ENCODE data around the gene ZNF443. TPM values are rescaled to one million over a fixed set of nuclear protein-coding genes. Genes with fewer than 3 reads are reported as not detected.

The ZNF443 gene
- total and polyA plus RNA-seq, 9 of the 15 experiments (the other 6 are each of a cell fraction or from before 2014, with no cell fraction given): 1.5 to 4.9 (median 2.8) TPM

GRCh38 chr19:12411893-12412292 is 28.9 kb downstream of the ZNF443 start (continued):
- TF ChIP-seq HDAC1 (IDR thresholded peaks at IDR 0.05): peak in 1 of 2 experiments; percentile 35; a peak in 1 of 4 replicates
- peak; percentile 58; the same call in 1 of the 2 replicates for TF ChIP-seq ATF7 (IDR thresholded peaks at IDR 0.05)
- peak; percentile 49 for TF ChIP-seq MYC (IDR thresholded peaks at IDR 0.05; ENCODE audit: low read depth, low read length)
- no peak for TF ChIP-seq MYC (CRISPR knock-in tag; IDR thresholded peaks at IDR 0.05; ENCODE audit: borderline replicate concordance, low read depth)

- Histone ChIP-seq H2AFZ (ENCODE audit: low read depth, low read length) (peak within 1 kb of the TSS; percentile 95), H3K36me3 (ENCODE audit: control insufficient read depth, insufficient read depth, low read length) (no peaks in the 10 kb centered on the region), H4K20me1 (replicated peaks; ENCODE audit: control insufficient read depth, insufficient read depth, low read length) (no peaks in the 10 kb centered on the region), H3K9me1 (ENCODE audit: control insufficient read depth, insufficient read depth, low read length) (no peaks in the 10 kb centered on the region), H3K9ac (ENCODE audit: insufficient read depth in 1 of 2, low read depth in 2 of 2, low read length in 2 of 2) (peak within 1 kb of the TSS; percentile 68 to 97), H3K4me1 (replicated peaks in 1 of 2; ENCODE audit: control insufficient read depth in 2 of 2, insufficient read depth in 2 of 2, low read length in 2 of 2) (peaks cover 4 to 12% of the 10 kb centered on the region in 2 experiments; a peak in 2 of 5 replicates), H3K4me3 (peak within 1 kb of the TSS; percentile 71), H3K79me2 (ENCODE audit: control insufficient read depth, insufficient read depth, low read length) (peaks cover 11% of the 10 kb centered on the region; the same call in 2 of the 3 replicates), H3K4me2 (ENCODE audit: insufficient read depth, low read length) (peak within 1 kb of the TSS; percentile 79), H3K9me3 (replicated peaks; ENCODE audit: control insufficient read depth, insufficient read depth, low read depth, low read length) (no peaks in the 10 kb centered on the region), H3K27ac (ENCODE audit: extremely low read depth, low read depth, low read length) (peak within 1 kb of the TSS; percentile 70), H3K27me3 (ENCODE audit: control insufficient read depth in 2 of 2, insufficient read depth in 2 of 2, low read length in 2 of 2) (no peaks in the 10 kb centered on the region)
- ATAC-seq: peak; percentile 98
- intact Hi-C loops (cut with micrococcal nuclease) (no loop called here), in situ Hi-C loops (cut with MboI) (loop anchor here (5.0 kb wide), 1 partner anchor 41 kb away; the partner anchor contains the start of gene ZNF443)
- TSS peak; percentile 56 for BruUV-seq (replicated peaks)
- under 1% methylated on average over 53 of the region's 71 CpGs for WGBS (ENCODE audit: insufficient coverage, low coverage, missing lambda C conversion rate)
- ChIA-PET CTCF (ENCODE audit: low intra/inter-chr PET ratio) (no interaction called here), POLR2A (interaction anchor here (0.6 to 0.8 kb wide), 7 partner anchors 14 to 427 kb away, joined by 3 to 5 read pairs (median 3); partner anchors contain the start of genes ZNF44, ZNF442 and ZNF443)
- DNase-seq (ENCODE audit: extremely low read depth in 1 of 4, low spot score in 3 of 4): peak; percentile 78 to 97 (median 81)
- FAIRE-seq: peak; percentile 98
- no peak for TF ChIP-seq EZH2 (IDR thresholded peaks at IDR 0.05; ENCODE audit: borderline replicate concordance, low read depth, low read length)
- 0 out of 4 replicates have a peak, but pooled peaks of 1 of the 2 experiments have one; percentile 17 for TF ChIP-seq RAD21 (CRISPR knock-in tag; conservative IDR thresholded peaks at IDR 0.05 in 1 of 2, IDR thresholded peaks at IDR 0.05 in 1 of 2)
- peak in 1 of 3 experiments; percentile 10 for TF ChIP-seq YY1 (IDR thresholded peaks at IDR 0.05; ENCODE audit: borderline replicate concordance in 1 of 3, control insufficient read depth in 1 of 3, extremely low read depth in 1 of 3, insufficient read depth in 3 of 3, insufficient read length in 1 of 3, insufficient replicate concordance in 2 of 3, low read depth in 1 of 3, low read length in 2 of 3)
- TF ChIP-seq SMARCB1 (IDR thresholded peaks at IDR 0.05; ENCODE audit: insufficient read length, low read depth): no peak
- no peak for TF ChIP-seq CBX5 (IDR thresholded peaks at IDR 0.05; ENCODE audit: borderline replicate concordance, low read depth)
- TF ChIP-seq HOXB6 (CRISPR knock-in tag; IDR thresholded peaks at IDR 0.05; ENCODE audit: borderline replicate concordance): no peak
- TF ChIP-seq SAP30 (IDR thresholded peaks at IDR 0.05; ENCODE audit: borderline replicate concordance, insufficient read depth, low read depth, low read length, poor library complexity, severe bottlenecking): peak; percentile 79
- TF ChIP-seq HDAC8 (tag; IDR thresholded peaks at IDR 0.05): no peak
- no peak for TF ChIP-seq EWSR1 (IDR thresholded peaks at IDR 0.05; ENCODE audit: borderline replicate concordance, low read depth, partially characterized antibody)
- TF ChIP-seq CTBP1 (IDR thresholded peaks at IDR 0.05; ENCODE audit: borderline replicate concordance): peak; percentile 45
- no peak for TF ChIP-seq E2F1 (CRISPR knock-in tag; IDR thresholded peaks at IDR 0.05)
- no peak for TF ChIP-seq DNMT1 (IDR thresholded peaks at IDR 0.05)
Observed at GRCh38 chr19:12400633-12401502, 40.0 kb downstream of the ZNF443 start, which contains the start of gene ZNF799. TSS of gene ZNF799 (minus strand) at chr19:12401271. CDS start at chr19:12401070, 201 bp downstream.

Measured in K562 (cell line).